Retinal pigment epithelial cell (primary cell): ENCODE data around the gene RANBP1.
A peak's percentile ranks its signal among the peaks of the same experiment; 100 is the strongest.

Experiments used
- DNase-seq: peaks from one replicate; pipeline ENCODE4 v3.0.0-alpha.2; 2010; ENCODE audit warnings: low read depth
- H3K4me3 ChIP-seq: 2 replicates; pipeline ENCODE4 v1.5.1; 2011; ENCODE audit warnings: mild to moderate bottlenecking, low read length, control low read depth, moderate library complexity
- TF ChIP-seq, protein P1 (sequence below): conservative IDR thresholded peaks from 2 replicates; pipeline ENCODE4 v1.5.1; 2011; ENCODE audit warnings: low read depth, low read length, control low read depth, inconsistent platforms

Gene RANBP1

DNA sequence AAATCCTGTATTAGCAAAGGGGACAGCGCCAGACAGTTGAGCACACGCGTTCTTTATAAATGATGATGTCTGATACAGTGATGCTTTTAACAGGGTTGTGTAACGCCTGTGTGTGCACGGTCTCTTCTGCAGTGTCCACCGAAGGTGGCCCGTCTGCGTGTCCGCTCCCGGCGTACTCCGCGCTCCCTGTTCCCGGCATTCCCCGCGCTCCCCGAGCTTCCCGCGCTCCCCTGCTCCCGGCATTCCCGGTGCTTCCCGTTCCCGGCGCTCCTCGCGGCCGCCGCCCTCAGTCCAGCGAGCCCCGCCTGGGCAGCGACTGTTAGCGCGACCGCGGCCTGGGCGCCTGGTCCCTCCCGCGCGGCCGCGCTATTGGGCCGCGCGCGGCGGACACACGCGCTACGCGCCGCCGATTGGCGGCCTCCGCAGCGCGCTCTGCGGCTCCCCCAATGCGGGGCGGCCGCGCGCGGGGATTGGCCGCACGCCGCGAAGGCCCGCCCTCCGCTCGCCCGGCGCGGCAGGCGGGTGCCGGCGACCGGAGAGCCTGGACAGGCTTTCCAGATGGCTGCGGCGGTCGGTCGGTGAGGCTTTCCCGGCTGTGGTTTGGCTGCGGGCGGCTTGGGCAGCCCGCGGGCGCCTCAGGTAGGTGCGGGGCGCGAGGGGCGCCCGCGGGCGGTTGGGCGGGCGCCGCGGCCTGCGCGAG is 36.0 kb upstream of the RANBP1 start, which contains the start of gene DGCR8:
DGCR8 (plus strand) TSS at position 497 of the 700 bp plus-strand sequence. CDS start 5,723 bp downstream, outside the sequence.
- H3K4me3 ChIP-seq = peak within 1 kb of the TSS; percentile 91
- TF ChIP-seq, protein P1, sequence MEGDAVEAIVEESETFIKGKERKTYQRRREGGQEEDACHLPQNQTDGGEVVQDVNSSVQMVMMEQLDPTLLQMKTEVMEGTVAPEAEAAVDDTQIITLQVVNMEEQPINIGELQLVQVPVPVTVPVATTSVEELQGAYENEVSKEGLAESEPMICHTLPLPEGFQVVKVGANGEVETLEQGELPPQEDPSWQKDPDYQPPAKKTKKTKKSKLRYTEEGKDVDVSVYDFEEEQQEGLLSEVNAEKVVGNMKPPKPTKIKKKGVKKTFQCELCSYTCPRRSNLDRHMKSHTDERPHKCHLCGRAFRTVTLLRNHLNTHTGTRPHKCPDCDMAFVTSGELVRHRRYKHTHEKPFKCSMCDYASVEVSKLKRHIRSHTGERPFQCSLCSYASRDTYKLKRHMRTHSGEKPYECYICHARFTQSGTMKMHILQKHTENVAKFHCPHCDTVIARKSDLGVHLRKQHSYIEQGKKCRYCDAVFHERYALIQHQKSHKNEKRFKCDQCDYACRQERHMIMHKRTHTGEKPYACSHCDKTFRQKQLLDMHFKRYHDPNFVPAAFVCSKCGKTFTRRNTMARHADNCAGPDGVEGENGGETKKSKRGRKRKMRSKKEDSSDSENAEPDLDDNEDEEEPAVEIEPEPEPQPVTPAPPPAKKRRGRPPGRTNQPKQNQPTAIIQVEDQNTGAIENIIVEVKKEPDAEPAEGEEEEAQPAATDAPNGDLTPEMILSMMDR = no peak
- DNase-seq = peak; percentile 72

DNA sequence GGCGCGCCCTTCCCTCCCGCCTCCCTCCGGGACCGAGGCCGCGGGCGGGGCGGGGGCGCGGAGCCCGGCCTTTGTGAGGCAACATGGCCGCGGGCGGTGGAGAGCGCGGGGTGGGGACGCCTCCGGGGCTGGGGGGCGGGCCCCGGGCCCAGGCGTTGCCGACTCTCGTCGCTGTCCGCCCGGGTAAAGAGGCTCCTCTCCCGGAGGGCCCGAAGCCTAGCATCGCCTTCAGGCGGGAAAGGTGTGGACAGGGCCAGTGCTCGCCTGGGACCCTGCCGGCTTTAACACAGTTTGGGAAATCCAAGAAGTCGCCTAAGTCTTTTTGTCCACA is 35.5 kb upstream of the RANBP1 start:
- no peak for DNase-seq
- TF ChIP-seq, protein P1 = no peak
- peak overlapping the region; percentile 91 for H3K4me3 ChIP-seq

DNA sequence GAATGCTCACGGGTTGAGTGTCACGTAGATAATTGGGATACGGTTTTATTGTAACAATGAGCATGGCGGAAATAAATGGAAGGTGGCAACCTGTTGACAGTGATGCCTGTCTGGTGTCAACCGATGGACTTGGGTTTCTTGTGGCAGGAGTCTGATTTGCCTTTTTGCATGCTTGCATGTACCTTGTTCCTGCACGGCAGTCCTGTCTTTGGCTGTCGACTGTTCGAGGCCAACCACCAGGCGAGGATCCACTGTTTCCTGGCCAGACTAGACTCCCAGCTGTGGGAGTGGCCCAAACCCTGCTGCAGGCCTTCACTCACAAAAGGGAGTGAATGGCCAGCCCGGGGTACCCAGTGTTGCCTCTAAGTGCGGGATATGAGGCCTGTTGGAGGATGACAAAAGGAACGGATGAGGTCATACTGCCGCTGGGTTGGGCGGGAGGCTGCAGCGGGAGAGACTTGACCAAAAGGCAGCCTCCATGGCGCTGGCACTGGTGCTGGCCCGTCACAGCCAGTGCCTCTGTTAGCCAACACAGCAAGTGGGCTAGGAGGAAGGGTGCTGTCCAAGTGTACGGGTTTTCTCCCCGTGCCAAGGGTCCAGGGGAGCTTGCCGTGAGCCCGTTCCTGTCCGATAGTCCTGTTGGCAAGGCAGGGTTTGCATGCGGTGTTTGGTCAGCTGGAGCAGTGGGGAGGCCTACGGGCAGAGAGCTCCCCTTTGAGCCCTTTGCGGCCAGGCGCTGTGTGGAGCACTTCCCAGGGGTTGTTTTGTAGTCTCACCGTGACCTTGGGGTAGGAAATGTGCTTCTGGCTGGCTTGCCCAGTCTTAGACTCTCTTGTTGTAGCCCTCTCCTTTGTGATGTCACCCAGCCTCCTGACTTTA is 34.9 kb upstream of the RANBP1 start:
- H3K4me3 ChIP-seq = peak overlapping the region; percentile 91
- TF ChIP-seq, protein P1 = no peak
- no peak for DNase-seq

DNA sequence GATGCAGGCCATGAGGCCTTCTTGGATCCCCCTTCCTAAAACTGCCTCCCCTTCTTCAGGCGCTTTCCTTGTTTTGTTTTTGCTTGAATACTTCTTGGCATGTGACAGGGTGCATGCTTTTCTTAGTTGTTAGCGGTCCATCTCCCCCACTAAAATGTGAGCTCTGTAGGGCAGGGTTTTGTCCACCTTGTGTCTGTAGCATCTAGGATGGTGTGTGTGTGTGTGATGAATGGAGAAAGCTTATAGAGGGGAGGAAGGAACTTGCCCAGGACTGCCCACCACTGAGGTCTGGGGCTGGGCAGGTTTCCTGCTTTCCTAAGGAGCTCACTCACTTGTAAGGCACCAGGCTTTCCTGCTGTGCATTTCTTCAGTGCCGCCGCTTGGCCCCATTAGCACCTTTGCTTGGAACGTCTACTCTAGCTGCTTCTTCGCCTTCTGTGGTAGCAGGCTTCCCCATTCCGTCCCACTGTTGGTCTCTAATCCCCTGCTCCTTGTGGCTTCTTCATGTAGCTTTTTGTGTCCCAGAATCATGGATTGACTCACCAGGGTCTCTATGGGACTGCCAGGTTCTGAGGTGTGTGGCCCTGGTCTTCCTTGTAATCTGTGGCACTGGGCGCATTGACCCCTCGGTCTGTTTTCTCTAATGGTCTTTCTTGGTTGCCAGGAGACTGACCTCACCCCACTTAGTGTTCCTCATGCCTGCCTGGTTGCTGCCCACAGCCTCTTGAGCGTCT is 32.6 kb upstream of the RANBP1 start:
- no peak for DNase-seq
- H3K4me3 ChIP-seq = no peak overlapping the region
- TF ChIP-seq, protein P1 = no peak

DNA sequence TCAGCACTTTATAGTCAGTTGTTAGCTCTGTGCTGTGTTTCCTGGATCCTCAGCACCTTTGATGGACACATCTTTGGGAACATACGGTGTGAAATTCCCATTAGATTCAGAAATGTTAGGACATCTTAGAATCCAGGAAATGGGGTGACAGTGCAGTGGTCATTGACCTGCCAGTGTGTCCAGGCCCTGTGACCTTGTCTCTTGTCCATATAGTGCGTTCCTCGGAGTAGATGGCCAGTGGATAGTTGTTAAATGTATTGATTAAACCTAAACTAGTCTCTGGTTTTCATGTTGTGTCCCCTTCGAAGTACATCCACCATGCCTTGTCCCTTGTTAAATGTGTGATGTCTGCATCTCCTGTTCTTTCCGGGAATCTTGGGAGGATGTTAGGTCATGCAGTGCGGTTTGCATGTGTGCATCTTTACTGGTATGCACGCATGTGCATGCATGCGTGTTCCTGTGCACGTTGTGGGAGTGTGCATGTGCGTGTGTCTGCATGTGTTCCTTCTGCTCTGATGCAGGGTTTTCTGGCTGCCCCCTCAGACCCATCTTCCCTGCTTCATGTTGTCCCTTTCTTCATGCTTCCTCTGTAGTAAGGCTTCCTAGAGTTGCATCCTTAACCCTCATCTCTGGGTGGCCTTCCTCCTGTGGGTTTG is 31.9 kb upstream of the RANBP1 start:
- TF ChIP-seq, protein P1 = no peak
- H3K4me3 ChIP-seq = no peak overlapping the region
- DNase-seq = no peak

DNA sequence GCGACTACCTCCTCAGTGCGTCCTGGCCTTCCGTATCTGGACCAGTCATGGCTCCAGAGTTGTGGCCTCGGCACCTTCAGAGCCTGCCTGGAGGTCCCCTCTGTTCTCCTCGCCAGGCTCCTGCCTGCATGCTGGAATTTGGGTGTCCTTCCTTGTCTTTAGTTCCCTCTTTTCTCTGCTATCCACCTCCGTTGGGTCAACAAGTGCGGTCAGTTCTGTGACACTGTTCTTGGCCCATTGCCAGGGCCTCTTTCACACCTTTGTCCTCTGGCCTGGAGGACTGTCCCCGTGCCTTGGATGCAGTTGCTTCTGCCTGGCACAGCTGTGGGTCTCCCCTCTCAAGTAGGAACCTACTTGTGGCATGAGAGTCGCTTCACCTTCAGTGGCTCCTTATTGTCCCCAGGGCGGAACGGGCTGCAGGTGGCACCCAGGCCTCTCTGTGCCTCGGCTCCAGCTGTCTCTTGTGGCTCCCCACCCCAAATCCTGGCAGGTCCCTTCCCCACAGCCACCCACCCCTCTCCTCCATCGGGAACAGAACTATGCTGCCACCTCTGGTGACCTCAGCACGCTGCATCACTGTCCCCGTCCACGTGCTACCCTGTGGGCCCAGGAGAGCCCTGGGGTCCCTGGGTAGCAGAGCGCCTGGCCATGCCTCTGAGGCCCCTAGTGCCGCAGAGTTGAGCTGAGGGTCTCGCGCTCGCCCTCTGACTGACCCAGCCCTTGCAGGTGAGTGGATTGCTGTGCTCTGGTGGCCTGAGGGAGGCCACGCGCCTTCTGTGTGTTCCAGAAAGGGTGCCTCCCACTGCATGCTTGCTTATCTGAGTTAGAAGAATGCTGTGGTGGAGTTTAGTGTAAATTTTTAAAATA is 31.1 kb upstream of the RANBP1 start:
- DNase-seq = no peak
- H3K4me3 ChIP-seq = no peak overlapping the region
- TF ChIP-seq, protein P1 = peak; percentile 58
